Type B pancreatic cell (in vitro differentiated cells): ENCODE results near the gene SMAGP. TPM values are rescaled to one million over a fixed set of nuclear protein-coding genes. Genes with fewer than 3 reads are reported as not detected.
"Not testable (repeated sequence)": the region's sequence is repeated elsewhere in the genome, so short reads cannot be mapped to it uniquely, and the experiment has no call there.

Experiments
- DNase-seq: peaks from one replicate; pipeline ENCODE4 v3.0.0; 2021; ENCODE audit warnings: mixed read lengths; ENCODE audit not compliant: unreplicated experiment; ENCODE audit errors: extremely low spot score
- H3K27ac Mint-ChIP-seq: 2 replicates; pipeline ENCODE4 v1.8.0; 2021; ENCODE audit warnings: mild to moderate bottlenecking, mixed read lengths
- H3K27me3 Mint-ChIP-seq: 2 replicates; pipeline ENCODE4 v1.8.0; 2021; ENCODE audit warnings: mixed read lengths
- H3K36me3 Mint-ChIP-seq: 2 replicates; pipeline ENCODE4 v1.8.0; 2021; ENCODE audit warnings: mixed read lengths
- H3K4me1 Mint-ChIP-seq: one replicate; pipeline ENCODE4 v1.8.0; 2021; ENCODE audit warnings: mixed read lengths; ENCODE audit not compliant: unreplicated experiment
- H3K4me3 Mint-ChIP-seq: 2 replicates; pipeline ENCODE4 v1.8.0; 2021; ENCODE audit warnings: mild to moderate bottlenecking, mixed read lengths
- H3K9me3 Mint-ChIP-seq: 2 replicates; pipeline ENCODE4 v1.8.0; 2021; ENCODE audit warnings: mixed read lengths
- CTCF ChIP-seq: fragments of 200-600 bp; sonication (generic); conservative IDR thresholded peaks from 2 replicates; pipeline ENCODE4 v1.5.0; 2021; ENCODE audit warnings: antibody characterized with exemption, mild to moderate bottlenecking
- total RNA-seq: library from RNA; stranded (reverse); gene quantifications from 2 replicates; pipeline ENCODE4 v1.2.1, GENCODE V29; 2021; ENCODE audit warnings: low replicate concordance

Gene SMAGP
- total RNA-seq, 1 donor from 2014 or later: 35.5 TPM

- H3K4me1 Mint-ChIP-seq: no peaks in the 10 kb centered on the region
- peaks cover 5% of the 10 kb centered on the region for H3K27me3 Mint-ChIP-seq
- no peaks in the 10 kb centered on the region for H3K9me3 Mint-ChIP-seq
- no peak for TF ChIP-seq CTCF
- H3K36me3 Mint-ChIP-seq: peaks cover 11% of the 10 kb centered on the region
- no peak for DNase-seq
- peak overlapping the region; percentile 63 for H3K4me3 Mint-ChIP-seq
- peak overlapping the region; percentile 35 for H3K27ac Mint-ChIP-seq
Measured at GRCh38 chr12:51264297-51264696, 5.9 kb downstream of the SMAGP start.

- Mint-ChIP-seq H3K4me3 (no peak overlapping the region), H3K27ac (no peak overlapping the region), H3K4me1 (no peaks in the 10 kb centered on the region), H3K9me3 (no peaks in the 10 kb centered on the region), H3K27me3 (no peaks in the 10 kb centered on the region), H3K36me3 (peaks cover 11% of the 10 kb centered on the region)
- no peak for DNase-seq
- no peak for TF ChIP-seq CTCF
Measured at GRCh38 chr12:51263341-51263740, 6.9 kb downstream of the SMAGP start.

- no peaks in the 10 kb centered on the region for H3K27me3 Mint-ChIP-seq
- H3K4me3 Mint-ChIP-seq: no peak overlapping the region
- H3K27ac Mint-ChIP-seq: no peak overlapping the region
- DNase-seq: no peak
- no peaks in the 10 kb centered on the region for H3K9me3 Mint-ChIP-seq
- peaks cover 11% of the 10 kb centered on the region for H3K36me3 Mint-ChIP-seq
- no peaks in the 10 kb centered on the region for H3K4me1 Mint-ChIP-seq
- peak; percentile 53 for TF ChIP-seq CTCF
Measured at GRCh38 chr12:51262758-51263177, 7.4 kb downstream of the SMAGP start.

GRCh38 chr12:51259600-51259999 is 10.6 kb downstream of the SMAGP start:
- H3K27me3 Mint-ChIP-seq, H3K36me3 Mint-ChIP-seq, DNase-seq, H3K4me3 Mint-ChIP-seq, H3K9me3 Mint-ChIP-seq, H3K27ac Mint-ChIP-seq, H3K4me1 Mint-ChIP-seq: not testable (repeated sequence)

- Mint-ChIP-seq H3K27ac (peak overlapping the region; percentile 1), H3K4me1 (no peaks in the 10 kb centered on the region), H3K4me3 (no peak overlapping the region), H3K9me3 (no peaks in the 10 kb centered on the region), H3K27me3 (no peaks in the 10 kb centered on the region), H3K36me3 (peaks cover 7% of the 10 kb centered on the region)
- no peak for DNase-seq
- TF ChIP-seq CTCF: no peak
Measured at GRCh38 chr12:51254536-51254935, 15.7 kb downstream of the SMAGP start.

GRCh38 chr12:51253276-51253675 is 16.9 kb downstream of the SMAGP start:
- Mint-ChIP-seq H3K27me3 (no peaks in the 10 kb centered on the region), H3K27ac (no peak overlapping the region), H3K9me3 (no peaks in the 10 kb centered on the region), H3K36me3 (peaks cover 7% of the 10 kb centered on the region), H3K4me1 (no peaks in the 10 kb centered on the region), H3K4me3 (no peak overlapping the region)
- DNase-seq: no peak
- TF ChIP-seq CTCF: no peak
